ENCODE results near the gene POLR3E.

GRCh38 chr16:22308824-22309520 is 11.8 kb downstream of the POLR3E start:
- TF ChIP-seq CTCF (IDR thresholded peaks at IDR 0.05) (no peak), POLR2A (IDR thresholded peaks at IDR 0.05) (no peak)

All from esophagus squamous epithelium (tissue), 4 donors.